Measurements from ENCODE around the gene DOCK7. TPM values are rescaled to one million over a fixed set of nuclear protein-coding genes. Genes with fewer than 3 reads are reported as not detected.

Gene DOCK7
- total RNA-seq, 1 donor from 2014 or later: 36.5 TPM

DNA sequence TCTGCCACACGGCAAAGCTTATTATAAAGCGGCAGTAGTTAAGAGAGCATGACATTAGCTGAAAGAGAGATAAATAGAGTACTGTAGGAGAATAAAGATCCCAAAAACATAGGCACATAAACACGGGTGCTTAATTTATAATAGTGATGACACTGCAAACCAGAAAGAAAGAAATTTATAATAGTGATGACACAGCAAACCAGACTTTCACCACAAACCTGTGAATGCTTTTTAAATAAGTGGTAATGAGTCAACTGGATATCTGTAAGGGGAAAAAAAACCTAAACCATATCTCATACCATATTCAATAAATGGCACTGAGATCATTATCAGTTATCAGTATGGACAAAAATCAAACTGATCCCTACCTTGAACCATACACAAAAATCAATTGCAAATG, 225.8 kb downstream of the DOCK7 start:
- Histone ChIP-seq H3K4me3 (no peak overlapping the region), H3K4me1 (no peaks in the 10 kb centered on the region), H3K27me3 (ENCODE audit: low read depth) (no peaks in the 10 kb centered on the region), H3K36me3 (peaks cover 16% of the 10 kb centered on the region), H3K27ac (no peak overlapping the region), H3K9me3 (no peaks in the 10 kb centered on the region)
- ATAC-seq (no peak), DNase-seq (no peak)
- TF ChIP-seq, protein P1, sequence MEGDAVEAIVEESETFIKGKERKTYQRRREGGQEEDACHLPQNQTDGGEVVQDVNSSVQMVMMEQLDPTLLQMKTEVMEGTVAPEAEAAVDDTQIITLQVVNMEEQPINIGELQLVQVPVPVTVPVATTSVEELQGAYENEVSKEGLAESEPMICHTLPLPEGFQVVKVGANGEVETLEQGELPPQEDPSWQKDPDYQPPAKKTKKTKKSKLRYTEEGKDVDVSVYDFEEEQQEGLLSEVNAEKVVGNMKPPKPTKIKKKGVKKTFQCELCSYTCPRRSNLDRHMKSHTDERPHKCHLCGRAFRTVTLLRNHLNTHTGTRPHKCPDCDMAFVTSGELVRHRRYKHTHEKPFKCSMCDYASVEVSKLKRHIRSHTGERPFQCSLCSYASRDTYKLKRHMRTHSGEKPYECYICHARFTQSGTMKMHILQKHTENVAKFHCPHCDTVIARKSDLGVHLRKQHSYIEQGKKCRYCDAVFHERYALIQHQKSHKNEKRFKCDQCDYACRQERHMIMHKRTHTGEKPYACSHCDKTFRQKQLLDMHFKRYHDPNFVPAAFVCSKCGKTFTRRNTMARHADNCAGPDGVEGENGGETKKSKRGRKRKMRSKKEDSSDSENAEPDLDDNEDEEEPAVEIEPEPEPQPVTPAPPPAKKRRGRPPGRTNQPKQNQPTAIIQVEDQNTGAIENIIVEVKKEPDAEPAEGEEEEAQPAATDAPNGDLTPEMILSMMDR (IDR thresholded peaks at IDR 0.05): no peak
- intact Hi-C loops (cut with DNase I): no loop called here

- ATAC-seq (no peak), DNase-seq (no peak)
- peaks cover 28% of the 10 kb centered on the region for H3K36me3 ChIP-seq
- no peaks in the 10 kb centered on the region for H3K4me1 ChIP-seq
- intact Hi-C loops (cut with DNase I): no loop called here
- no peaks in the 10 kb centered on the region for H3K27me3 ChIP-seq (ENCODE audit: low read depth)
- H3K27ac ChIP-seq: no peak overlapping the region
- TF ChIP-seq, protein P1 (IDR thresholded peaks at IDR 0.05): no peak
- no peak overlapping the region for H3K4me3 ChIP-seq
- H3K9me3 ChIP-seq: no peaks in the 10 kb centered on the region
Measured at GRCh38 chr1:62457955-62458354, 230.2 kb downstream of the DOCK7 start.

DNA sequence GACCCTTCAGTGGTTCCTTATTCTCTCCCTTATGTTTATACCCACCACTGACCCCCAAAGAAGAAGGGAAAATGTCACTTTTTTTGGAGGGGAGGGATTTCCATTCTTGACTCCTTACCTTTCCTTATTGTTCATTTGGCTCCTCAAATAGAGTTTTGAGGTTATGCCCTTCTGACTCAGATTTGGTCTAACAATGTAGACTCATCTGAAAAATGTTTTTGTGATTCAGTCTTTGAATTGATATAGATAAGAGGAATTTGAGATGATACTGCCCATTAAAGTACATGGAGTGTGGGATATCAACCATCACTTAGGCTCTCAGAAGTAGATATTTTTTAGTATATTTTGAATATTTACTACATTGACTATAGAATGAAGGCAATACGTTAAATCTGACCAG, 235.2 kb downstream of the DOCK7 start:
- ATAC-seq (no peak), DNase-seq (no peak)
- intact Hi-C loops (cut with DNase I): no loop called here
- Histone ChIP-seq H3K27ac (no peak overlapping the region), H3K4me1 (no peaks in the 10 kb centered on the region), H3K36me3 (peaks cover 71% of the 10 kb centered on the region), H3K4me3 (no peak overlapping the region), H3K27me3 (ENCODE audit: low read depth) (no peaks in the 10 kb centered on the region), H3K9me3 (no peaks in the 10 kb centered on the region)
- TF ChIP-seq, protein P1 (IDR thresholded peaks at IDR 0.05): no peak

GRCh38 chr1:62450301-62450700, 237.9 kb downstream of the DOCK7 start:
- DNase-seq: no peak
- Histone ChIP-seq H3K4me3 (no peak overlapping the region), H3K36me3 (peaks cover 83% of the 10 kb centered on the region), H3K4me1 (no peaks in the 10 kb centered on the region), H3K9me3 (no peaks in the 10 kb centered on the region), H3K27ac (no peak overlapping the region), H3K27me3 (ENCODE audit: low read depth) (no peaks in the 10 kb centered on the region)
- intact Hi-C loops (cut with DNase I): no loop called here
- no peak for ATAC-seq
- TF ChIP-seq, protein P1 (IDR thresholded peaks at IDR 0.05): no peak

GRCh38 chr1:62448221-62448933, 239.8 kb downstream of the DOCK7 start:
- H3K4me3 ChIP-seq: no peak overlapping the region
- TF ChIP-seq, protein P1 (IDR thresholded peaks at IDR 0.05): no peak
- DNase-seq: no peak
- H3K27me3 ChIP-seq (ENCODE audit: low read depth): no peaks in the 10 kb centered on the region
- no peak overlapping the region for H3K27ac ChIP-seq
- H3K36me3 ChIP-seq: peaks cover 87% of the 10 kb centered on the region
- H3K4me1 ChIP-seq: no peaks in the 10 kb centered on the region
- no peaks in the 10 kb centered on the region for H3K9me3 ChIP-seq
- no peak for ATAC-seq
- intact Hi-C loops (cut with DNase I): no loop called here
